Spleen (tissue), 11 donors: Measurements from ENCODE around the gene MADD. TPM values are rescaled to one million over a fixed set of nuclear protein-coding genes. Genes with fewer than 3 reads are reported as not detected.

ENCODE experiments used
- DNase-seq: peaks from one replicate; pipeline ENCODE4 v3.0.0-alpha.2; 2020
- H3K27ac ChIP-seq, 8 donors: fragments of 200-600 bp; sonication (generic) in 7 of 8; 1 replicate in 4 of 8; 2 replicates in 4 of 8; pipeline versions ENCODE4 v1.5.0 to v1.8.0; 2016 to 2021; ENCODE audit warnings: inconsistent platforms in 4 of 8, mild to moderate bottlenecking in 4 of 8, moderate library complexity in 1 of 8
- H3K27me3 ChIP-seq, 7 donors: fragments of 200-600 bp; sonication (generic) in 6 of 7; replicated peaks in 1 of 7; 1 replicate in 4 of 7; 2 replicates in 3 of 7; pipeline versions ENCODE4 v1.5.0 to v1.8.0; 2016 to 2021; ENCODE audit warnings: inconsistent platforms in 3 of 7, mild to moderate bottlenecking in 1 of 7
- H3K36me3 ChIP-seq, 6 donors: fragments of 200-600 bp; sonication (generic) in 5 of 6; 1 replicate in 4 of 6; 2 replicates in 2 of 6; pipeline versions ENCODE4 v1.5.0 to v1.8.0; 2016 to 2021; ENCODE audit warnings: inconsistent platforms in 2 of 6
- H3K4me1 ChIP-seq, 6 donors: fragments of 200-600 bp; sonication (generic) in 5 of 6; 1 replicate in 3 of 6; 2 replicates in 3 of 6; pipeline versions ENCODE4 v1.5.0 to v1.8.0; 2016 to 2021; ENCODE audit warnings: inconsistent platforms in 3 of 6
- H3K4me3 ChIP-seq, 8 donors: fragments of 200-600 bp; sonication (generic) in 7 of 8; 1 replicate in 4 of 8; 2 replicates in 4 of 8; pipeline versions ENCODE4 v1.5.0 to v1.8.0; 2016 to 2021; ENCODE audit warnings: inconsistent platforms in 4 of 8, mild to moderate bottlenecking in 4 of 8, moderate library complexity in 2 of 8
- H3K9me3 ChIP-seq, 8 donors: fragments of 200-600 bp; sonication (generic) in 7 of 8; 1 replicate in 4 of 8; 2 replicates in 4 of 8; pipeline versions ENCODE4 v1.5.0 to v1.8.0; 2016 to 2021; ENCODE audit warnings: inconsistent platforms in 4 of 8
- CTCF ChIP-seq, 11 experiments: fragments of 200-600 bp in 7 of 11; fragments of 450-650 bp in 4 of 11; sonication (generic) in 4 of 11; IDR thresholded peaks in 8 of 11; conservative IDR thresholded peaks in 3 of 11; 1 replicate in 7 of 11; 2 replicates in 4 of 11; pipeline versions ENCODE4 v1.4.0 to v1.8.0; 2016 to 2021; ENCODE audit warnings: antibody characterized with exemption in 11 of 11, inconsistent platforms in 4 of 11, mild to moderate bottlenecking in 1 of 11
- POLR2A ChIP-seq, 3 donors: fragments of 450-650 bp; IDR thresholded peaks; one replicate each; pipeline ENCODE4 v1.5.1; 2017; ENCODE audit warnings: antibody characterized with exemption in 3 of 3, mild to moderate bottlenecking in 1 of 3
- POLR2AphosphoS5 ChIP-seq, 3 donors: sonication (generic); formaldehyde crosslinking; IDR thresholded peaks; one replicate each; pipeline ENCODE4 v1.5.1; 2017; ENCODE audit warnings: antibody characterized with exemption in 3 of 3
- WGBS, 5 donors: extraction: QIAGEN DNeasy Blood & Tissue Kit in 3 of 5; methylation state at CpG; one replicate each; pipeline versions ENCODE4 v1.1.5 to v1.1.7; 2013 to 2018; 5-methylcytosine and 5-hydroxymethylcytosine counted together
- intact Hi-C: fragments of 100-400 bp; cut with DNase I; formaldehyde crosslinking; loops from one replicate; pipeline ENCODE4 v1.15.0; 2023; ENCODE audit warnings: low total_unique reads
- polyA plus RNA-seq, 3 donors: library from polyadenylated mRNA; stranded (reverse); fragments of 200-250 nt; gene quantifications; one replicate each; pipeline ENCODE4 v1.2.1, GENCODE V29; 2013
- total RNA-seq, 7 donors: library from RNA; depleted of rRNA in 3 of 7; stranded (reverse); fragments of >200 nt in 3 of 7; fragmentation: NEBNext Ultra II Directional in 4 of 7; extraction: Animal tissue kit (Norgen Biotek cat#: 25700) in 4 of 7; gene quantifications; one replicate each; pipeline versions ENCODE4 v1.1.0 to v1.2.1, GENCODE V29; 2016 to 2021
- donor health status: healthy with polysubstance abuse.
- donor health status: DM: no; HTN: no; CAD: no; lungs with moderate emphysema.
- donor health status: DM: no; HTN: no; CAD: no.
- donor health status: Bipolar disorder and iron deficiency.
- donor health status: healthy.
- donor health status: DM: no; HTN: no; CAD: no.
- donor health status: DM: yes; HTN: yes; CAD: no.

Gene MADD
- total and polyA plus RNA-seq, 10 donors = 15.7 to 82.4 (median 63.3) TPM

- no peak for TF ChIP-seq POLR2A (IDR thresholded peaks at IDR 0.05)
- no peak for TF ChIP-seq CTCF (IDR thresholded peaks at IDR 0.05 in 8 of 11, conservative IDR thresholded peaks at IDR 0.05 in 3 of 11)
- peak in 1 of 3 donors; percentile 28 for TF ChIP-seq POLR2AphosphoS5 (IDR thresholded peaks at IDR 0.05)
- peaks cover 0 to 44% (median 1%) of the 10 kb centered on the region in 6 donors for H3K36me3 ChIP-seq
- peaks cover 0 to 24% (median 9%) of the 10 kb centered on the region in 6 donors for H3K4me1 ChIP-seq
- 84 to 95% (median 90%) methylated on average over 16 to 23 of the region's 23 CpGs for whole genome bisulfite sequencing, 5 donors
- peaks cover 0 to 18% (median 0%) of the 10 kb centered on the region in 7 donors for H3K27me3 ChIP-seq
- intact Hi-C loops = no loop called here
- no peaks in the 10 kb centered on the region for H3K9me3 ChIP-seq
- DNase-seq = no peak
- no peak overlapping the region for H3K4me3 ChIP-seq
- H3K27ac ChIP-seq = no peak overlapping the region
Observed at GRCh38 chr11:47349521-47350095, 79.7 kb downstream of the MADD start.

- 72 to 95% (median 88%) methylated on average over 8 to 9 of the region's 9 CpGs for WGBS, 5 donors
- intact Hi-C loops = no loop called here
- no peak overlapping the region for H3K27ac ChIP-seq
- TF ChIP-seq CTCF (IDR thresholded peaks at IDR 0.05 in 8 of 11, conservative IDR thresholded peaks at IDR 0.05 in 3 of 11) (no peak), POLR2A (IDR thresholded peaks at IDR 0.05) (no peak), POLR2AphosphoS5 (IDR thresholded peaks at IDR 0.05) (no peak)
- H3K27me3 ChIP-seq = peaks cover 0 to 18% (median 0%) of the 10 kb centered on the region in 7 donors
- H3K4me3 ChIP-seq = no peak overlapping the region
- H3K4me1 ChIP-seq = peaks cover 0 to 31% (median 10%) of the 10 kb centered on the region in 6 donors
- peaks cover 0 to 45% (median 8%) of the 10 kb centered on the region in 6 donors for H3K36me3 ChIP-seq
- H3K9me3 ChIP-seq = no peaks in the 10 kb centered on the region
- DNase-seq = peak; percentile 66
Observed at GRCh38 chr11:47350315-47350714, 80.4 kb downstream of the MADD start.

- peaks cover 0 to 18% (median 0%) of the 10 kb centered on the region in 7 donors for H3K27me3 ChIP-seq
- WGBS, 5 donors = 75 to 86% (median 79%) methylated on average over 26 to 29 of the region's 29 CpGs
- peaks cover 0 to 35% (median 11%) of the 10 kb centered on the region in 6 donors for H3K4me1 ChIP-seq
- H3K4me3 ChIP-seq = no peak overlapping the region
- no peaks in the 10 kb centered on the region for H3K9me3 ChIP-seq
- H3K27ac ChIP-seq = no peak overlapping the region
- TF ChIP-seq CTCF (IDR thresholded peaks at IDR 0.05 in 8 of 11, conservative IDR thresholded peaks at IDR 0.05 in 3 of 11) = no peak
- peak in 1 of 3 donors; percentile 54 for TF ChIP-seq POLR2AphosphoS5 (IDR thresholded peaks at IDR 0.05)
- no peak for DNase-seq
- H3K36me3 ChIP-seq = peaks cover 0 to 51% (median 9%) of the 10 kb centered on the region in 6 donors
- intact Hi-C loops = no loop called here
Observed at GRCh38 chr11:47351156-47352126, 81.5 kb downstream of the MADD start.

- H3K4me1 ChIP-seq = peaks cover 0 to 35% (median 11%) of the 10 kb centered on the region in 6 donors
- H3K36me3 ChIP-seq = peaks cover 0 to 58% (median 9%) of the 10 kb centered on the region in 6 donors
- TF ChIP-seq CTCF (IDR thresholded peaks at IDR 0.05 in 8 of 11, conservative IDR thresholded peaks at IDR 0.05 in 3 of 11) = no peak
- TF ChIP-seq POLR2AphosphoS5 (IDR thresholded peaks at IDR 0.05) = no peak
- no peak for TF ChIP-seq POLR2A (IDR thresholded peaks at IDR 0.05)
- H3K4me3 ChIP-seq = no peak within 1 kb of the TSS
- intact Hi-C loops = no loop called here
- H3K27me3 ChIP-seq = peaks cover 0 to 10% (median 0%) of the 10 kb centered on the region in 7 donors
- no peaks in the 10 kb centered on the region for H3K9me3 ChIP-seq
- DNase-seq = no peak
- H3K27ac ChIP-seq = no peak within 1 kb of the TSS
- 69 to 88% (median 80%) methylated on average over 5 of the region's 5 CpGs for WGBS, 5 donors
Observed at GRCh38 chr11:47352556-47352955, 82.6 kb downstream of the MADD start, which contains the start of gene MYBPC3. Gene MYBPC3, minus strand, starts transcription at chr11:47352702. Its CDS starts 55 bp downstream, at chr11:47352647.
